A549 (cell line): Measurements from ENCODE around the gene RAD51B. TPM values are rescaled to one million over a fixed set of nuclear protein-coding genes. Genes with fewer than 3 reads are reported as not detected.
A peak's percentile ranks its signal among the peaks of the same experiment; 100 is the strongest.

ENCODE experiments used
- ATAC-seq, 2 experiments: fragments of 200-7000 bp in 1 of 2; fragments of >200 bp in 1 of 2; cut with Nextera tagmentation in 1 of 2; cut with Tn5 transposase in 1 of 2; 3 replicates each; pipeline versions ENCODE4 v1.8.0 to v1.9.1; 2018 to 2020; ENCODE audit warnings: mild to moderate bottlenecking in 1 of 2, moderate library complexity in 1 of 2
- CTCF ChIA-PET: fragments of 300-600 bp; sonication (Branson Sonifier 250); formaldehyde crosslinking; extraction: SDS; loops from one replicate; lab custom pipeline; 2021; ENCODE audit warnings: antibody characterized with exemption, inconsistent platforms; lab: Yijun Ruan, JAX
- POLR2A ChIA-PET: fragments of 350-600 bp; formaldehyde crosslinking; extraction: SDS; loops from one replicate; lab custom pipeline; 2021; ENCODE audit warnings: antibody characterized with exemption, inconsistent platforms; lab: Yijun Ruan, JAX
- DNase-seq, 2 experiments: peaks; one replicate each; pipeline versions ENCODE4 v3.0.0 to v3.0.0-alpha.2; 2011 to 2016; ENCODE audit warnings: low read depth in 1 of 2, low spot score in 1 of 2
- FAIRE-seq: peaks from 2 replicates; lab custom pipeline; 2011; peaks lifted over from hg19 to GRCh38; lab: Jason Lieb, UNC
- H3K27ac ChIP-seq, 2 experiments: fragments of >200 bp; sonication (Bioruptor Twin); formaldehyde crosslinking; 3 replicates each; pipeline ENCODE4 v1.5.1; 2016 to 2017
- H3K4me1 ChIP-seq: fragments of >200 bp; sonication (Bioruptor Twin); formaldehyde crosslinking; 3 replicates; pipeline ENCODE4 v1.6.1; 2016
- H3K4me2 ChIP-seq: fragments of >200 bp; sonication (Bioruptor Twin); formaldehyde crosslinking; 3 replicates; pipeline ENCODE4 v1.6.1; 2016
- H3K4me3 ChIP-seq: fragments of >200 bp; sonication (Bioruptor Twin); formaldehyde crosslinking; 3 replicates; pipeline ENCODE4 v1.5.1; 2016
- H3K9me3 ChIP-seq: fragments of >200 bp; sonication (Bioruptor Twin); formaldehyde crosslinking; 3 replicates; pipeline ENCODE4 v1.6.1; 2016
- CEBPB ChIP-seq, 2 experiments: fragments of >200 bp in 1 of 2; sonication (Bioruptor Twin) in 1 of 2; formaldehyde crosslinking in 1 of 2; IDR thresholded peaks; 2 replicates each; pipeline ENCODE4 v1.6.1; 2012 to 2016
- CHD4 ChIP-seq: fragments of 200-600 bp; sonication (generic); IDR thresholded peaks from 2 replicates; pipeline ENCODE4 v1.6.1; 2016; ENCODE audit warnings: antibody characterized with exemption, mild to moderate bottlenecking, borderline replicate concordance
- EHF ChIP-seq: fragments of 250-450 bp; sonication (Bioruptor Pico); IDR thresholded peaks from 2 replicates; pipeline ENCODE4 v1.5.0; 2020; ENCODE audit warnings: mild to moderate bottlenecking
- EHMT2 ChIP-seq: fragments of 200-600 bp; sonication (generic); IDR thresholded peaks from 2 replicates; pipeline ENCODE4 v1.6.1; 2016; ENCODE audit warnings: antibody characterized with exemption, low read depth, mild to moderate bottlenecking, moderate library complexity
- ESRRA ChIP-seq: fragments of 150-350 bp; IDR thresholded peaks from 2 replicates; pipeline ENCODE4 v1.6.1; 2014; ENCODE audit warnings: mild to moderate bottlenecking, low read length, borderline replicate concordance
- FOSB ChIP-seq: fragments of 250-450 bp; sonication (Bioruptor Pico); IDR thresholded peaks from 2 replicates; pipeline ENCODE4 v1.5.0; 2020; ENCODE audit warnings: mild to moderate bottlenecking, moderate library complexity
- FOSL2 ChIP-seq, 2 experiments: fragments of 450-650 bp in 1 of 2; fragments of >200 bp in 1 of 2; sonication (Bioruptor Twin) in 1 of 2; formaldehyde crosslinking; IDR thresholded peaks; 2 replicates each; pipeline versions ENCODE4 v1.5.0 to v1.6.1; 2016 to 2020; ENCODE audit warnings: mild to moderate bottlenecking in 1 of 2, moderate library complexity in 1 of 2
- FOXS1 ChIP-seq: fragments of 250-450 bp; sonication (Bioruptor Pico); IDR thresholded peaks from 2 replicates; pipeline ENCODE4 v1.5.0; 2020; ENCODE audit warnings: mild to moderate bottlenecking, moderate library complexity
- HES2 ChIP-seq: fragments of >200 bp; sonication (Bioruptor Twin); formaldehyde crosslinking; IDR thresholded peaks from 2 replicates; pipeline ENCODE4 v1.6.1; 2016
- HOXA7 ChIP-seq: fragments of 250-450 bp; sonication (Bioruptor Pico); IDR thresholded peaks from 2 replicates; pipeline ENCODE4 v1.5.0; 2020; ENCODE audit warnings: mild to moderate bottlenecking, moderate library complexity
- KDM1A ChIP-seq: fragments of 200-600 bp; sonication (generic); IDR thresholded peaks from 2 replicates; pipeline ENCODE4 v1.6.1; 2016; ENCODE audit warnings: low read depth, mild to moderate bottlenecking
- MYC ChIP-seq: IDR thresholded peaks from 2 replicates; pipeline ENCODE4 v1.6.1; 2012; ENCODE audit warnings: mild to moderate bottlenecking, inconsistent platforms, low read length, improper control_type of control experiment, borderline replicate concordance
- RAD21 ChIP-seq, 2 experiments: fragments of >200 bp in 1 of 2; sonication (Bioruptor Twin) in 1 of 2; formaldehyde crosslinking in 1 of 2; IDR thresholded peaks in 1 of 2; conservative IDR thresholded peaks in 1 of 2; 2 replicates in 1 of 2; 3 replicates in 1 of 2; pipeline ENCODE4 v1.6.1; 2012 to 2018; ENCODE audit warnings: inconsistent platforms in 1 of 2
- TP53 ChIP-seq: fragments of 250-450 bp; sonication (Bioruptor Pico); IDR thresholded peaks from 2 replicates; pipeline ENCODE4 v1.5.0; 2021; ENCODE audit warnings: mild to moderate bottlenecking, moderate library complexity
- WGBS: methylation state at CpG from one replicate; pipeline ENCODE4 v1.1.6; 2017; ENCODE audit errors: missing lambda C conversion rate; 5-methylcytosine and 5-hydroxymethylcytosine counted together
- polyA plus RNA-seq, 4 experiments: library from polyadenylated mRNA; depleted of rRNA in 3 of 4; stranded (reverse); fragments of >200 nt; fragmentation: RNase III in 1 of 4; extraction: RNeasy Plus Mini Kit Qiagen cat#74134 plus additional on column Dnase treatment in 1 of 4; gene quantifications; 2 replicates in 3 of 4; 3 replicates in 1 of 4; pipeline ENCODE4 v1.2.3, GENCODE V29; 2011 to 2017
- TF ChIP-seq, protein P1 (sequence below): fragments of 250-450 bp; sonication (Bioruptor Pico); IDR thresholded peaks from 2 replicates; pipeline ENCODE4 v1.5.0; 2021; ENCODE audit warnings: mild to moderate bottlenecking, moderate library complexity, borderline replicate concordance
- TF ChIP-seq, protein P2 (sequence below): IDR thresholded peaks from 2 replicates; pipeline ENCODE4 v1.6.1; 2012; ENCODE audit warnings: low read depth, borderline replicate concordance
- TF ChIP-seq, protein P3 (sequence below): fragments of 200-600 bp; sonication (generic); IDR thresholded peaks from 2 replicates; pipeline ENCODE4 v1.6.1; 2016; ENCODE audit warnings: antibody characterized with exemption, mild to moderate bottlenecking, moderate library complexity

Gene RAD51B
- polyA plus RNA-seq, 2 of the 4 experiments (the other 2 are of a cell fraction): 7.2 to 10.8 TPM

DNA sequence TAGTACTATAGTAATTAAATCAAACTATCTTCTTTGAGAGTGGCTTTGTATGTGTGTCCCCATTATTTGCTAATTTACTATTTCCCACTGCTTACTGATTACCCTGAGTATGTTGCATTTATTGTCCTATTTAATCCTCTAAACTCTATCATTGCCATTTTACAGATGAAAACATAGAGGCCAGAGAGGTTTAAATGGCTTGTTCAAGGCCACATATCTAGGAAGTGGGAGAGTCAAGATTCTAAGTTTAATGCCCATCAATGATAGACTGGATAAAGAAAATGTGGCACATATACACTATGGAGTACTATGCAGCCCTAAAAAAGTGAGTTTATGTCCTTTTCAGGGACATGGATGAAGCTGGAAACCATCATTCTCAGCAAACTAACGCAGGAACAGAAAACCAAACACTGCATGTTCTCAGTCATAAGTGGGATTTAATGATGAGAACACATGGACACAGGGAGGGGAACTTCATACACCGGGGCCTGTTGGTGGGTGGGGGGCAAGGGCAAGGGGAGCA lies 553.6 kb downstream of the RAD51B start:
- Histone ChIP-seq H3K9me3 (no peaks in the 10 kb centered on the region), H3K4me3 (no peak overlapping the region), H3K4me2 (no peak overlapping the region)
- ChIA-PET CTCF (interaction anchor here (1.3 kb wide), 1 partner anchor 471 kb away, joined by 3 read pairs; no protein-coding TSS in a partner anchor), POLR2A (no interaction called here)
- TF ChIP-seq KDM1A (peak; percentile 69; the same call in 1 of the 2 replicates), RAD21 (conservative IDR thresholded peaks at IDR 0.05 in 1 of 2, IDR thresholded peaks at IDR 0.05 in 1 of 2) (no peak)
- TF ChIP-seq, all 56 proteins: peak for 1
- 92% methylated on average over 2 of the region's 2 CpGs for WGBS
- DNase-seq: no peak
- Histone ChIP-seq H3K27ac (no peak overlapping the region), H3K4me1 (0 out of 3 replicates have a peak, but pooled peaks cover 8% of the 10 kb centered on the region)
- no peak for ATAC-seq
- FAIRE-seq: no peak

- TF ChIP-seq EHF (no peak), RAD21 (conservative IDR thresholded peaks at IDR 0.05 in 1 of 2, IDR thresholded peaks at IDR 0.05 in 1 of 2) (peak; percentile 20 to 31; a peak in 2 of 5 replicates), ESRRA (no peak)
- ATAC-seq (peak in 1 of 2 experiments; percentile 41; a peak in 1 of 6 replicates), FAIRE-seq (peak; percentile 18), DNase-seq (peak in 1 of 2 experiments; percentile 33)
- Histone ChIP-seq H3K27ac (peak overlapping the region; percentile 10 to 58; a peak in 3 of 6 replicates), H3K4me1 (0 out of 3 replicates have a peak, but pooled peaks cover 8% of the 10 kb centered on the region), H3K9me3 (no peaks in the 10 kb centered on the region), H3K4me3 (no peak overlapping the region), H3K4me2 (no peak overlapping the region)
- ChIA-PET CTCF (interaction anchor here (0.6 to 1.3 kb wide), 3 partner anchors 41 to 470 kb away, joined by 3 read pairs; no protein-coding TSS in a partner anchor), POLR2A (interaction anchor here (0.8 to 1.6 kb wide), 2 partner anchors 85 to 419 kb away, joined by 3 to 4 read pairs; partner anchors contain the start of gene ZFP36L1)
- 50% methylated on average over 2 of the region's 2 CpGs for WGBS
Observed at GRCh38 chr14:68373847-68374444, 554.4 kb downstream of the RAD51B start.

DNA sequence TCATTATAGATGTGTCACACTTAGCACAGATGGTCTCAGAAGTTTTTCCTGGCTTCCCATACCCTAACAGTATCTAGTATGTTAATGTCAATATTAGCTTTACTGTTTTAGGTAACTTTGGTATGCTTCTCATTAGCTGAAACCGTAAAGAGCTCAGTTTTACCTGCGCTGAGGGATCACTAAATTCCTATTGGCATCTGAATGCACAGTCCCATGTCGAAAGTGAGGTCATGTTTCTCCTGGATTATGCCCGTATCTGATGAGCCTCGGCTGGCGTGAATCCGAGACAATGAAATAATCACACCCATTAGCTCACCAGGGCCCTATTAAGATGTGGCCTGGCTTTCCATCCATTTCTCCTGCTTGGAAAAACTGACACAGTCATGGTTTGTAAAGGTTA lies 555.1 kb downstream of the RAD51B start:
- DNase-seq: no peak
- 89% methylated on average over 7 of the region's 7 CpGs for WGBS
- 0 out of 3 replicates have a peak, but pooled peaks cover 8% of the 10 kb centered on the region for H3K4me1 ChIP-seq
- no peak for FAIRE-seq
- no peaks in the 10 kb centered on the region for H3K9me3 ChIP-seq
- TF ChIP-seq ESRRA (no peak), HES2 (no peak), KDM1A (no peak), CHD4 (no peak), EHMT2 (no peak), MYC (no peak), FOSL2 (IDR thresholded peaks at IDR 0.05) (no peak), FOSL2 (CRISPR knock-in tag; IDR thresholded peaks at IDR 0.05) (no peak), FOXS1 (CRISPR knock-in tag) (no peak), CEBPB (IDR thresholded peaks at IDR 0.05) (no peak), RAD21 (conservative IDR thresholded peaks at IDR 0.05 in 1 of 2, IDR thresholded peaks at IDR 0.05 in 1 of 2) (no peak), TP53 (CRISPR knock-in tag) (no peak), FOSB (no peak), HOXA7 (CRISPR knock-in tag) (no peak)
- TF ChIP-seq, protein P1, sequence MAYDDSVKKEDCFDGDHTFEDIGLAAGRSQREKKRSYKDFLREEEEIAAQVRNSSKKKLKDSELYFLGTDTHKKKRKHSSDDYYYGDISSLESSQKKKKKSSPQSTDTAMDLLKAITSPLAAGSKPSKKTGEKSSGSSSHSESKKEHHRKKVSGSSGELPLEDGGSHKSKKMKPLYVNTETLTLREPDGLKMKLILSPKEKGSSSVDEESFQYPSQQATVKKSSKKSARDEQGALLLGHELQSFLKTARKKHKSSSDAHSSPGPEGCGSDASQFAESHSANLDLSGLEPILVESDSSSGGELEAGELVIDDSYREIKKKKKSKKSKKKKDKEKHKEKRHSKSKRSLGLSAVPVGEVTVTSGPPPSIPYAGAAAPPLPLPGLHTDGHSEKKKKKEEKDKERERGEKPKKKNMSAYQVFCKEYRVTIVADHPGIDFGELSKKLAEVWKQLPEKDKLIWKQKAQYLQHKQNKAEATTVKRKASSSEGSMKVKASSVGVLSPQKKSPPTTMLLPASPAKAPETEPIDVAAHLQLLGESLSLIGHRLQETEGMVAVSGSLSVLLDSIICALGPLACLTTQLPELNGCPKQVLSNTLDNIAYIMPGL (CRISPR knock-in tag): no peak
- TF ChIP-seq, protein P2, sequence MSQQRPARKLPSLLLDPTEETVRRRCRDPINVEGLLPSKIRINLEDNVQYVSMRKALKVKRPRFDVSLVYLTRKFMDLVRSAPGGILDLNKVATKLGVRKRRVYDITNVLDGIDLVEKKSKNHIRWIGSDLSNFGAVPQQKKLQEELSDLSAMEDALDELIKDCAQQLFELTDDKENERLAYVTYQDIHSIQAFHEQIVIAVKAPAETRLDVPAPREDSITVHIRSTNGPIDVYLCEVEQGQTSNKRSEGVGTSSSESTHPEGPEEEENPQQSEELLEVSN: no peak
- TF ChIP-seq, protein P3, sequence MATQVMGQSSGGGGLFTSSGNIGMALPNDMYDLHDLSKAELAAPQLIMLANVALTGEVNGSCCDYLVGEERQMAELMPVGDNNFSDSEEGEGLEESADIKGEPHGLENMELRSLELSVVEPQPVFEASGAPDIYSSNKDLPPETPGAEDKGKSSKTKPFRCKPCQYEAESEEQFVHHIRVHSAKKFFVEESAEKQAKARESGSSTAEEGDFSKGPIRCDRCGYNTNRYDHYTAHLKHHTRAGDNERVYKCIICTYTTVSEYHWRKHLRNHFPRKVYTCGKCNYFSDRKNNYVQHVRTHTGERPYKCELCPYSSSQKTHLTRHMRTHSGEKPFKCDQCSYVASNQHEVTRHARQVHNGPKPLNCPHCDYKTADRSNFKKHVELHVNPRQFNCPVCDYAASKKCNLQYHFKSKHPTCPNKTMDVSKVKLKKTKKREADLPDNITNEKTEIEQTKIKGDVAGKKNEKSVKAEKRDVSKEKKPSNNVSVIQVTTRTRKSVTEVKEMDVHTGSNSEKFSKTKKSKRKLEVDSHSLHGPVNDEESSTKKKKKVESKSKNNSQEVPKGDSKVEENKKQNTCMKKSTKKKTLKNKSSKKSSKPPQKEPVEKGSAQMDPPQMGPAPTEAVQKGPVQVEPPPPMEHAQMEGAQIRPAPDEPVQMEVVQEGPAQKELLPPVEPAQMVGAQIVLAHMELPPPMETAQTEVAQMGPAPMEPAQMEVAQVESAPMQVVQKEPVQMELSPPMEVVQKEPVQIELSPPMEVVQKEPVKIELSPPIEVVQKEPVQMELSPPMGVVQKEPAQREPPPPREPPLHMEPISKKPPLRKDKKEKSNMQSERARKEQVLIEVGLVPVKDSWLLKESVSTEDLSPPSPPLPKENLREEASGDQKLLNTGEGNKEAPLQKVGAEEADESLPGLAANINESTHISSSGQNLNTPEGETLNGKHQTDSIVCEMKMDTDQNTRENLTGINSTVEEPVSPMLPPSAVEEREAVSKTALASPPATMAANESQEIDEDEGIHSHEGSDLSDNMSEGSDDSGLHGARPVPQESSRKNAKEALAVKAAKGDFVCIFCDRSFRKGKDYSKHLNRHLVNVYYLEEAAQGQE: no peak
- POLR2A ChIA-PET: interaction anchor here (1.6 kb wide), 1 partner anchor 419 kb away, joined by 4 read pairs; the partner anchor contains the start of gene ZFP36L1
- ATAC-seq: no peak
- CTCF ChIA-PET: interaction anchor here (0.6 to 1.4 kb wide), 3 partner anchors 18 to 202 kb away, joined by 3 read pairs; no protein-coding TSS in a partner anchor
- H3K4me3 ChIP-seq: no peak overlapping the region
- peak overlapping the region in 1 of 2 experiments; percentile 58; a peak in 3 of 6 replicates for H3K27ac ChIP-seq
- H3K4me2 ChIP-seq: no peak overlapping the region
